Upper lobe of left lung (tissue), 4 donors: ENCODE results near the gene SMARCD3.

Experiments
- POLR2A ChIP-seq, 4 donors: fragments of 450-650 bp; IDR thresholded peaks; one replicate each; pipeline ENCODE4 v1.5.1; 2016 to 2017; ENCODE audit warnings: antibody characterized with exemption in 4 of 4, mild to moderate bottlenecking in 2 of 4
- TF ChIP-seq, protein P1 (sequence below), 6 experiments: fragments of 450-650 bp in 4 of 6; fragments of 200-600 bp in 2 of 6; sonication (generic) in 2 of 6; IDR thresholded peaks; one replicate each; pipeline ENCODE4 v1.5.1; 2016 to 2019; ENCODE audit warnings: antibody characterized with exemption in 6 of 6

DNA sequence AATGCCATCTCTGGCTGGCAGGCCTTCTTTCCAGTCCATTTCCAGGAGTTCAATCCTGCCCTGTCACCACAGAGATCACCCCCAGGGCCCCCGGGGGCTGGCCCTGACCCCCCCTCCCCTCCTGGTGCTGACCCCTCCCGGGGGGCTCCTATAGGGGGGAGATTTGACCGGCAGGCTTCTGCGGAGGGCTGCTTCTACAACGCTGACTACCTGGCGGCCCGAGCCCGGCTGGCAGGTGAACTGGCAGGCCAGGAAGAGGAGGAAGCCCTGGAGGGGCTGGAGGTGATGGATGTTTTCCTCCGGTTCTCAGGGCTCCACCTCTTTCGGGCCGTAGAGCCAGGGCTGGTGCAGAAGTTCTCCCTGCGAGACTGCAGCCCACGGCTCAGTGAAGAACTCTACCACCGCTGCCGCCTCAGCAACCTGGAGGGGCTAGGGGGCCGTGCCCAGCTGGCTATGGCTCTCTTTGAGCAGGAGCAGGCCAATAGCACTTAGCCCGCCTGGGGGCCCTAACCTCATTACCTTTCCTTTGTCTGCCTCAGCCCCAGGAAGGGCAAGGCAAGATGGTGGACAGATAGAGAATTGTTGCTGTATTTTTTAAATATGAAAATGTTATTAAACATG lies 10.2 kb downstream of the SMARCD3 start:
- TF ChIP-seq, protein P1, sequence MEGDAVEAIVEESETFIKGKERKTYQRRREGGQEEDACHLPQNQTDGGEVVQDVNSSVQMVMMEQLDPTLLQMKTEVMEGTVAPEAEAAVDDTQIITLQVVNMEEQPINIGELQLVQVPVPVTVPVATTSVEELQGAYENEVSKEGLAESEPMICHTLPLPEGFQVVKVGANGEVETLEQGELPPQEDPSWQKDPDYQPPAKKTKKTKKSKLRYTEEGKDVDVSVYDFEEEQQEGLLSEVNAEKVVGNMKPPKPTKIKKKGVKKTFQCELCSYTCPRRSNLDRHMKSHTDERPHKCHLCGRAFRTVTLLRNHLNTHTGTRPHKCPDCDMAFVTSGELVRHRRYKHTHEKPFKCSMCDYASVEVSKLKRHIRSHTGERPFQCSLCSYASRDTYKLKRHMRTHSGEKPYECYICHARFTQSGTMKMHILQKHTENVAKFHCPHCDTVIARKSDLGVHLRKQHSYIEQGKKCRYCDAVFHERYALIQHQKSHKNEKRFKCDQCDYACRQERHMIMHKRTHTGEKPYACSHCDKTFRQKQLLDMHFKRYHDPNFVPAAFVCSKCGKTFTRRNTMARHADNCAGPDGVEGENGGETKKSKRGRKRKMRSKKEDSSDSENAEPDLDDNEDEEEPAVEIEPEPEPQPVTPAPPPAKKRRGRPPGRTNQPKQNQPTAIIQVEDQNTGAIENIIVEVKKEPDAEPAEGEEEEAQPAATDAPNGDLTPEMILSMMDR (IDR thresholded peaks at IDR 0.05), result no peak
- no peak for TF ChIP-seq POLR2A (IDR thresholded peaks at IDR 0.05)
